Karpas-422 (cell line): Measurements from ENCODE around the gene SLC39A11. TPM values are rescaled to one million over a fixed set of nuclear protein-coding genes. Genes with fewer than 3 reads are reported as not detected.

Experiments
- DNase-seq: peaks from one replicate; pipeline ENCODE4 v3.0.0-alpha.2; 2015
- H2AFZ ChIP-seq: fragments of 200-600 bp; sonication (generic); 2 replicates; pipeline ENCODE4 v1.6.1; 2014; ENCODE audit warnings: antibody characterized with exemption, low read length, mixed read lengths
- H3K27ac ChIP-seq: fragments of 200-600 bp; sonication (generic); 2 replicates; pipeline ENCODE4 v1.5.1; 2014; ENCODE audit warnings: mild to moderate bottlenecking, low read length, moderate library complexity
- H3K27me3 ChIP-seq: fragments of 200-600 bp; sonication (generic); 2 replicates; pipeline ENCODE4 v1.6.1; 2014; ENCODE audit warnings: low read length, mixed read lengths
- H3K36me3 ChIP-seq: fragments of 200-600 bp; sonication (generic); 2 replicates; pipeline ENCODE4 v1.6.1; 2014; ENCODE audit warnings: low read length, mixed read lengths; ENCODE audit not compliant: insufficient read depth
- H3K4me1 ChIP-seq: fragments of 200-600 bp; sonication (generic); 2 replicates; pipeline ENCODE4 v1.6.1; 2014; ENCODE audit warnings: mild to moderate bottlenecking, low read length, mixed read lengths
- H3K4me2 ChIP-seq: fragments of 200-600 bp; sonication (generic); 2 replicates; pipeline ENCODE4 v1.6.1; 2014; ENCODE audit warnings: low read length, low read depth, mild to moderate bottlenecking; ENCODE audit not compliant: poor library complexity, severe bottlenecking
- H3K4me3 ChIP-seq: fragments of 200-600 bp; sonication (generic); 2 replicates; pipeline ENCODE4 v1.5.1; 2014; ENCODE audit warnings: mild to moderate bottlenecking, antibody characterized with exemption, low read length, mixed read lengths
- H3K79me2 ChIP-seq: fragments of 200-600 bp; sonication (generic); 2 replicates; pipeline ENCODE4 v1.6.1; 2014; ENCODE audit warnings: mild to moderate bottlenecking, low read length, mixed read lengths
- H3K9ac ChIP-seq: fragments of 200-600 bp; sonication (generic); 2 replicates; pipeline ENCODE4 v1.6.0; 2014; ENCODE audit warnings: low read length
- H3K9me2 ChIP-seq: fragments of 200-600 bp; sonication (generic), shearing (Covaris generic); replicated peaks from 2 replicates; pipeline ENCODE4 v1.6.0; 2014; ENCODE audit warnings: mild to moderate bottlenecking, low read length, moderate library complexity; ENCODE audit not compliant: insufficient read depth
- H3K9me3 ChIP-seq: fragments of 300-700, 200-600 bp; sonication (generic); 2 replicates; pipeline ENCODE4 v1.6.1; 2014; ENCODE audit warnings: low read length, mixed read lengths
- H4K20me1 ChIP-seq: fragments of 200-600 bp; sonication (generic); 2 replicates; pipeline ENCODE4 v1.6.1; 2014; ENCODE audit warnings: mild to moderate bottlenecking, antibody characterized with exemption, low read length, low read depth; ENCODE audit not compliant: insufficient read depth
- total RNA-seq: library from RNA; depleted of rRNA; stranded (reverse); fragments of >200 nt; shearing (Covaris generic); gene quantifications from 2 replicates; pipeline ENCODE4 v1.2.3, GENCODE V29; 2014; ENCODE audit warnings: low replicate concordance

SLC39A11 gene
- total RNA-seq, 1 experiment from 2014 or later, result 49.6 TPM

DNA sequence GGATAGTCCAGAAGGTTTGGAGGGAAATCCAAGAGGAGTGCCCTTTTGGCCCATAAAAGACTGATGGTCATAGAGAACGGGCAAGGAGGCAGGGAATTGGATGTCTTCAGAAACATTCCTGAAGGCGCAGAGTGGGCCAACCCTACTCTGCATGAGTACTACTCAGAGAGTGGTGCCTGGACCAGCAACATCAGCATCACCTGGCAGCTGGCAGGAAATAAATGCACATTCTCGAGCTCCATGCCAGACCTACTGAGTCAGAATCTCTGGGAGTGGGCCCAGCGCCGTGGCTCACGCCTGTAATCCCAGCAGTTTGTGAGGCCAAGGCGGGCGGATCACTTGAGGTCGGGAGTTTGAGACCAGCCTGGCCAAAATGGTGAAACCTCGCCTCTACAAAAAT is 27.1 kb upstream of the SLC39A11 start:
- Histone ChIP-seq H3K9ac (0 out of 2 replicates have a peak overlapping the region, but pooled peaks have one; percentile 7), H3K36me3 (no peaks in the 10 kb centered on the region), H3K9me3 (no peaks in the 10 kb centered on the region; the same call in 1 of the 2 replicates), H3K79me2 (no peaks in the 10 kb centered on the region), H2AFZ (no peak overlapping the region), H3K27me3 (no peaks in the 10 kb centered on the region), H3K4me1 (peaks cover 30% of the 10 kb centered on the region), H3K27ac (peak overlapping the region; percentile 73), H3K9me2 (no peaks in the 10 kb centered on the region), H4K20me1 (no peaks in the 10 kb centered on the region), H3K4me3 (no peak overlapping the region), H3K4me2 (no peak overlapping the region)
- no peak for DNase-seq

DNA sequence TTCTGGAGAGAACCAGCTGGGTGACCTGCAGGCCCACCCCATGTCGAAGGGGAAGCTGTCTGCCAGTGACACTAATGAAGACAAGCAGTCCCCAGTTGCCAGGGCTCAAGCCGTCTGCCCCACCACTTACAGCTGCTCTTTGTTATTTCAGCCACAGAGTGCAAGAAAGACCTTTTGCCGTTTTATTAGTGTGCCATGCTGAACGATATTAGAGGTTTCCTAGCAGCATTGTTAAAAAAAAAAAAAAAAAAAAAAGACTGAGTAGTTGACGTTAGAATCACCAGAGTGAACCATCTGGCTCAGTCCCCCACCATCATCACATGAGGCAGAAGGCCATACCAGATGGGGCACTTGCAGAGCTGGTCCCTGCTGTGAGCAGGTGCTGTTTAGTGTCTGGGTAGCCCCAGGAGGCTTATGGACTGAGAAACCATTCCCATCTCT is 26.5 kb upstream of the SLC39A11 start:
- Histone ChIP-seq H3K9me3 (no peaks in the 10 kb centered on the region; the same call in 1 of the 2 replicates), H2AFZ (no peak overlapping the region), H3K9me2 (no peaks in the 10 kb centered on the region), H3K27ac (peak overlapping the region; percentile 73), H3K9ac (peak overlapping the region; percentile 7; the same call in 1 of the 2 replicates), H3K4me2 (no peak overlapping the region), H3K4me1 (peaks cover 29% of the 10 kb centered on the region), H3K36me3 (no peaks in the 10 kb centered on the region), H3K27me3 (no peaks in the 10 kb centered on the region), H3K79me2 (no peaks in the 10 kb centered on the region), H3K4me3 (no peak overlapping the region), H4K20me1 (no peaks in the 10 kb centered on the region)
- peak; percentile 59 for DNase-seq

DNA sequence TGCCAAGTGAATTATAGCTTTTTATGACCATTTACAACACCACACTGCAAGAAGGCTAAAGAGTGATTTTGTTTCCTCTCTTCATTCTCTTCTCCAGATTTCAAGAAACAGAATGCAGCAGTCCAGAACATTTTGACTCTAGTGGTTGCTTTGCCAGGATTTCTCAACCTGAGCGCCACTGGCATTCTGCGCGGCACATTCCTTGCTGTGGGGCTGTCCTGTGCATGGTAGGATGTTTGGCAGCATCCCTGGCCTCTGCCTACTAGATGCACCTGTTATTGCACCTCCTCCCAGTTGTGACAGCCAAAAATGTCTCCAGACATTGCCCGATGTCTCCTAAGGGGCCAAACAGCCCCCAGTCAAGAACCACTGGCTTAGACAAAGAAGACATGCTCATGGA is 25.7 kb upstream of the SLC39A11 start:
- H3K9ac ChIP-seq, result no peak overlapping the region
- H3K27me3 ChIP-seq, result no peaks in the 10 kb centered on the region
- peaks cover 29% of the 10 kb centered on the region for H3K4me1 ChIP-seq
- H3K9me3 ChIP-seq, result no peaks in the 10 kb centered on the region; the same call in 1 of the 2 replicates
- H3K36me3 ChIP-seq, result no peaks in the 10 kb centered on the region
- no peaks in the 10 kb centered on the region for H4K20me1 ChIP-seq
- no peak overlapping the region for H3K4me3 ChIP-seq
- DNase-seq, result no peak
- H3K4me2 ChIP-seq, result no peak overlapping the region
- H3K9me2 ChIP-seq, result no peaks in the 10 kb centered on the region
- H2AFZ ChIP-seq, result no peak overlapping the region
- H3K27ac ChIP-seq, result peak overlapping the region; percentile 73
- H3K79me2 ChIP-seq, result no peaks in the 10 kb centered on the region

DNA sequence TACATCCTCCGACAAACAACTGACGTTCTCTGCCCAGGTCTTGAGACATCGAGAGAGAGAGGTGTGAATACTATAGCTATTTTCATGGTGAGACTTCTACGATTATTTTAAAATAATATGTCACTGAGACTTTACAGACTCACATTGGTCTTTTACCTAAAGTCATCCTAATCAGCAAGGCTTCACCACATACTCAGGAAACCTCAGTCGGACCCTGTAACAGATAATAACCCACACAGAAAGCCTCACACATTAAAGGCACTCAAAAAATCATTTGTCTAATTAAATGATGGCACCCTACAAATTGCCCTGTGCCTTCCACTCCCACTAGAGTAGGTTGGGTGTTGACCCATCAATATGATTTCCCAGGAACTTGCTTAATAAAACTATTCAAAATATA is 19.8 kb upstream of the SLC39A11 start:
- no peaks in the 10 kb centered on the region; the same call in 1 of the 2 replicates for H3K9me3 ChIP-seq
- no peak overlapping the region for H3K4me3 ChIP-seq
- H3K4me1 ChIP-seq, result peaks cover 13% of the 10 kb centered on the region
- no peaks in the 10 kb centered on the region for H3K9me2 ChIP-seq
- DNase-seq, result no peak
- no peak overlapping the region for H3K4me2 ChIP-seq
- H3K27me3 ChIP-seq, result no peaks in the 10 kb centered on the region
- no peak overlapping the region for H3K27ac ChIP-seq
- H3K36me3 ChIP-seq, result no peaks in the 10 kb centered on the region
- H2AFZ ChIP-seq, result no peak overlapping the region
- H3K79me2 ChIP-seq, result no peaks in the 10 kb centered on the region
- no peak overlapping the region for H3K9ac ChIP-seq
- H4K20me1 ChIP-seq, result no peaks in the 10 kb centered on the region

DNA sequence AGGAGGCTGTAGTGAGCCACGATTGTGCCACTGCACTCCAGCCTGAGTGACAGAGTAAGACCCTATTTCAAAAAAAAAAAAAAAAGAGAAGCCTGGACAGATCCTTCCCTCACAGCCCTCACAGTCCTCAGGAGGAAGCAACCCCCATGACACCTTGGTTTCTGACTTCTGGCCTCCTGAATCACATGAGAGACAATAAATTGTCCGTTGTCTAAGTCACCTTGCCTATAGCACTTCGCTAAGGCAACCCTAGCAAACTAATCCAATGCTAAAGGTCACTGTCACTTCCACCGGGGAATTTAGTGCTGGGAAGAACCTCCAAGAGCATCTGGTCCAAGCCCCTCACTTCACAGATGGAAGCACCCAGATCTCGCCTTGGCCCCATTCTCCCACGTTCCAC is 18.9 kb upstream of the SLC39A11 start:
- Histone ChIP-seq H3K4me1 (peaks cover 4% of the 10 kb centered on the region), H3K27ac (no peak overlapping the region), H3K36me3 (no peaks in the 10 kb centered on the region), H3K9me2 (no peaks in the 10 kb centered on the region), H3K9ac (no peak overlapping the region), H2AFZ (no peak overlapping the region), H3K9me3 (no peaks in the 10 kb centered on the region; the same call in 1 of the 2 replicates), H3K27me3 (no peaks in the 10 kb centered on the region), H4K20me1 (no peaks in the 10 kb centered on the region), H3K4me2 (no peak overlapping the region), H3K4me3 (no peak overlapping the region), H3K79me2 (no peaks in the 10 kb centered on the region)
- no peak for DNase-seq

DNA sequence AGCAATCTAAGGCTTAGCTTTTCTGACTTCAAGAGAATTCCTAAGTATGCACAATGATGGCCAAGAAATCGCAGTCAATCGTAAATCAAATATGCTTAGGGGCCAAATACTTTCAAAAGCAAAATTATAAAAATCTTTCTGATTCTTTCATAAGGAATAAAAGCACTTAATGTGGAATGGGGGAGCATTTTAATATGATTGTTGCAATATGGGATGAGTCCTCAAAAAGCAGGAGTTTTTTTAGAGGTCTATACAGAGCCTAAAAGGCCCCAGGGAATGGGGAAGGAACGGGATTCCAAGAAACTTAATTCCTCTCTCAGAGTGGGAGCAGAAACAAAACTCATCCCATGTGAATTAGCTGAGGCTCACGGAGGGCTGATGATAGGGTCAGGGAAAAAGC is 14.7 kb upstream of the SLC39A11 start:
- Histone ChIP-seq H3K4me2 (no peak overlapping the region), H3K9me3 (no peaks in the 10 kb centered on the region), H3K27ac (no peak overlapping the region), H2AFZ (no peak overlapping the region), H3K9me2 (no peaks in the 10 kb centered on the region), H3K4me3 (no peak overlapping the region), H3K9ac (no peak overlapping the region), H3K4me1 (no peaks in the 10 kb centered on the region), H3K79me2 (no peaks in the 10 kb centered on the region), H3K27me3 (no peaks in the 10 kb centered on the region), H4K20me1 (no peaks in the 10 kb centered on the region), H3K36me3 (no peaks in the 10 kb centered on the region)
- DNase-seq, result no peak

DNA sequence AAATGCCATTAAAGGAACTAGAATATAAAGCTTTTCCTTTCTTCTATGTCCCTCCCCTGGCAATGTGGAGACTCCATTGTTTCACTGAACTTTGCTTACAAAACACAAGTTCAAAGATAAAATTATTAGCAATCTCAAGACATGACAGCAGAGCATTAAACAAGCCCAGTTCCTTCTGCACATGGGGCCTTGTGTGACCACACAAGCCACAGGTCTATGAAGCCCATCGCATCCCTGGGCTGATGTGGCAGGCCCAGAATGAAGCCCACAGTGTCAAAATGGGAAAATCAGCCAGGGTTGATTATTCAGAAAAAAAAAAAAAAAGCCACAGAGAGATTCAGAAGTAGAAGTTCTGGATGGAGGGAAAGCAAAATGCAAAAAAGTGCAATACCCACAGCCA is 12.9 kb upstream of the SLC39A11 start:
- H3K4me2 ChIP-seq, result no peak overlapping the region
- H3K27ac ChIP-seq, result no peak overlapping the region
- no peak overlapping the region for H3K9ac ChIP-seq
- no peak overlapping the region for H2AFZ ChIP-seq
- no peak overlapping the region for H3K4me3 ChIP-seq
- H3K9me3 ChIP-seq, result no peaks in the 10 kb centered on the region
- no peaks in the 10 kb centered on the region for H3K9me2 ChIP-seq
- H3K36me3 ChIP-seq, result no peaks in the 10 kb centered on the region
- no peaks in the 10 kb centered on the region for H3K79me2 ChIP-seq
- no peak for DNase-seq
- H3K4me1 ChIP-seq, result no peaks in the 10 kb centered on the region
- no peaks in the 10 kb centered on the region for H3K27me3 ChIP-seq
- no peaks in the 10 kb centered on the region for H4K20me1 ChIP-seq

DNA sequence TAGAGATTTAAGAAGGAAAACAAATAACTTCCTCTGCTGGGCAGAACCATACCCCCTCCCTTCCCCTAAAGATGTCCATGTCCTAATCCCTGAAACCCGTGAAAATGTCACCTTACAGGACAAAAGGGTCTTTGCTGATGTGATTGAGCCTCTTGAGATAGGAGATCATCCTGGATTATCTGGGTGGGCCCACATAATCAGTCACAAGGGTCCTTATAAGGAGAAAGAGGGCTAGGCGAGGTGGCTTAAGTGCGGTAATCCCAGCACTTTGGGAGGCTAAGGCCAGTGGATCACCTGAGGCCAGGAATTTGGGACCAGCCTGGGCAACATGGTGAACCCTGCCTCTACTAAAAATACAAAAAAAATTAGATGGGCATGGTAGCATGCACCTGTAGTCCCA is 12.0 kb upstream of the SLC39A11 start:
- no peak for DNase-seq
- Histone ChIP-seq H3K79me2 (no peaks in the 10 kb centered on the region), H3K9me3 (no peaks in the 10 kb centered on the region), H3K9me2 (no peaks in the 10 kb centered on the region), H3K36me3 (no peaks in the 10 kb centered on the region), H2AFZ (no peak overlapping the region), H3K27me3 (no peaks in the 10 kb centered on the region), H3K4me1 (no peaks in the 10 kb centered on the region), H4K20me1 (no peaks in the 10 kb centered on the region), H3K9ac (no peak overlapping the region), H3K4me3 (no peak overlapping the region), H3K4me2 (no peak overlapping the region), H3K27ac (no peak overlapping the region)
